HepG2 (cell line): ENCODE results near the gene TMEM116. TPM values are rescaled to one million over a fixed set of nuclear protein-coding genes. Genes with fewer than 3 reads are reported as not detected.

Source experiments
- HMG20A ChIP-seq: IDR thresholded peaks from 2 replicates; pipeline ENCODE4 v1.6.1; 2016; ENCODE audit warnings: borderline replicate concordance
- IKZF4 ChIP-seq: sonication (generic); formaldehyde crosslinking; IDR thresholded peaks from 2 replicates; pipeline ENCODE4 v1.5.1; 2020; ENCODE audit warnings: borderline replicate concordance, mild to moderate bottlenecking, low read depth, missing genetic modification reagents; ENCODE audit errors: not compliant biosample characterization
- JUND ChIP-seq: sonication (generic); formaldehyde crosslinking; IDR thresholded peaks from 2 replicates; pipeline ENCODE4 v1.8.0; 2022; ENCODE audit warnings: mild to moderate bottlenecking, missing genetic modification reagents
- MEIS1 ChIP-seq: sonication (generic); formaldehyde crosslinking; IDR thresholded peaks from 2 replicates; pipeline ENCODE4 v1.9.0; 2021; ENCODE audit warnings: mild to moderate bottlenecking, missing genetic modification reagents, moderate library complexity, borderline replicate concordance
- MIER2 ChIP-seq: IDR thresholded peaks from 2 replicates; pipeline ENCODE4 v1.6.1; 2016; ENCODE audit warnings: missing biosample characterization, missing genetic modification reagents
- SP4 ChIP-seq: sonication (generic); formaldehyde crosslinking; IDR thresholded peaks from 2 replicates; pipeline ENCODE4 v1.8.1; 2023; ENCODE audit warnings: mild to moderate bottlenecking, missing genetic modification reagents
- SYNCRIP ChIP-seq: fragments of 200-400 bp; formaldehyde crosslinking; IDR thresholded peaks from 2 replicates; pipeline ENCODE4 v1.6.1; 2018; ENCODE audit warnings: mild to moderate bottlenecking, low read depth, low read length; ENCODE audit not compliant: insufficient read depth
- YEATS2 ChIP-seq: sonication (generic); formaldehyde crosslinking; IDR thresholded peaks from 2 replicates; pipeline ENCODE4 v1.4.0; 2020; ENCODE audit warnings: missing genetic modification reagents, borderline replicate concordance
- ZBTB42 ChIP-seq: sonication (generic); formaldehyde crosslinking; IDR thresholded peaks from 2 replicates; pipeline ENCODE4 v1.5.0; 2020; ENCODE audit warnings: mild to moderate bottlenecking, missing genetic modification reagents
- ZNF367 ChIP-seq: sonication (generic); formaldehyde crosslinking; IDR thresholded peaks from 2 replicates; pipeline ENCODE4 v1.4.0; 2020; ENCODE audit warnings: missing genetic modification reagents, borderline replicate concordance
- ZNF460 ChIP-seq: sonication (generic); formaldehyde crosslinking; IDR thresholded peaks from 2 replicates; pipeline ENCODE4 v1.5.1; 2020; ENCODE audit warnings: missing genetic modification reagents, mild to moderate bottlenecking, borderline replicate concordance
- ZNF562 ChIP-seq: sonication (generic); formaldehyde crosslinking; IDR thresholded peaks from 2 replicates; pipeline ENCODE4 v1.8.0; 2022; ENCODE audit warnings: missing genetic modification reagents, borderline replicate concordance
- ZNF629 ChIP-seq: sonication (generic); formaldehyde crosslinking; conservative IDR thresholded peaks from 2 replicates; pipeline ENCODE4 v1.5.0; 2020; ENCODE audit warnings: missing genetic modification reagents
- ZNF776 ChIP-seq: sonication (generic); formaldehyde crosslinking; IDR thresholded peaks from 2 replicates; pipeline ENCODE4 v1.4.0; 2020; ENCODE audit warnings: mild to moderate bottlenecking, missing genetic modification reagents
- polyA plus RNA-seq, 8 experiments: library from polyadenylated mRNA; depleted of rRNA in 3 of 8; stranded (reverse) in 7 of 8; unstranded in 1 of 8; fragments of >200 nt; fragmentation: Illumina TruSeq in 4 of 8; extraction: Trizol in 4 of 8; gene quantifications; 2 replicates each; pipeline versions ENCODE4 v1.2.1 to v1.2.3, GENCODE V29; 2011 to 2016; ENCODE audit warnings: low read depth in 4 of 8, missing spikeins in 1 of 8, mixed read lengths in 1 of 8; ENCODE audit not compliant: insufficient read depth in 1 of 8
- total RNA-seq, 5 experiments: library from RNA; depleted of rRNA; stranded (reverse); fragments of >200 nt; fragmentation: Illumina TruSeq; extraction: Trizol; gene quantifications; 2 replicates each; pipeline ENCODE4 v1.2.3, GENCODE V29; 2016; ENCODE audit warnings: low read depth in 1 of 5
- TF ChIP-seq, protein P1 (sequence below): IDR thresholded peaks from 2 replicates; pipeline ENCODE4 v1.6.1; 2016; ENCODE audit warnings: low read depth
- TF ChIP-seq, protein P2 (sequence below): sonication (generic); formaldehyde crosslinking; IDR thresholded peaks from 2 replicates; pipeline ENCODE4 v1.5.0; 2020; ENCODE audit warnings: missing genetic modification reagents
- TF ChIP-seq, protein P3 (sequence below): sonication (generic); formaldehyde crosslinking; IDR thresholded peaks from 2 replicates; pipeline ENCODE4 v1.4.0; 2020; ENCODE audit warnings: missing genetic modification reagents
- TF ChIP-seq, protein P4 (sequence below): sonication (generic); formaldehyde crosslinking; IDR thresholded peaks from 2 replicates; pipeline ENCODE4 v1.5.1; 2020; ENCODE audit warnings: mild to moderate bottlenecking, missing genetic modification reagents
- TF ChIP-seq, protein P5 (sequence below): sonication (generic); formaldehyde crosslinking; IDR thresholded peaks from 2 replicates; pipeline ENCODE4 v1.4.0; 2020; ENCODE audit warnings: missing genetic modification reagents

TMEM116 gene
- total and polyA plus RNA-seq, 2 of the 13 experiments (the other 11 are each of a cell fraction or from before 2014, with no cell fraction given) = 14.0 to 17.8 TPM

DNA sequence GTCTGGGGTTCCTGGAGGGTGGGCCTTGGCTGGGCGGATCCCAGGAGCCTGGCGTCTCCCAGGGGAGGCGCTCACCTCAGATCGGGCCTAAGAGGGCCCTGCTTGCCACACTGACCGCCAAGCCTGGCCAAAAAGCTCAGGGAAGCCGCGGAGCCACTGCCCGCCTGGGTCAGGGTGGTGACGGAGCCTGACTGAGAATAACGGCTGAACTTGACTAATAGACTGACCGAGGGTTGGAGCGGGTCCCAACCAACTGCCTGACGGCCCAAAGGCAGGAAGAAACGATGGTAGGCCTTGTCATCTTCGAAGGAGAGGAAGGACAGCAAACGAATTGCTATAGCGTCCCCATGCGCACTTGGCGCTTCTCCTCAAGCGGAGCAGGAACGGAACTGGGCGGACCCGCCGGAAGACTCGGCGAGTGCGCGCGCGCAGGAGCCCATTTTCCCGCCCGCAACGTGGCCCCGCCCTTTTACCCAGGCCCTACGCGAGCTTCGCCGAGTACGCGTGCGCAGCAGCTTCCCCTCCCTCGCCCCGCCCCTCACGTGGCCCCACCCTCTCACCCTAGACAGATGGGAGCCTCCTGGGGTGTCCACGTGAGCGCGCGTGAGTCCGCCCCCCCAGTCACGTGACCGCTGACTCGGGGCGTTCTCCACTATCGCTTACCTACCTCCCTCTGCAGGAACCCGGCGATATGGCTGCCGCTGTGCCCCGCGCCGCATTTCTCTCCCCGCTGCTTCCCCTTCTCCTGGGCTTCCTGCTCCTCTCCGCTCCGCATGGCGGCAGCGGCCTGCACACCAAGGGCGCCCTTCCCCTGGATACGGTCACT, at the start of gene TMEM116, which contains the start of gene ERP29 (continued):
- no peak; the same call in 1 of the 2 replicates for TF ChIP-seq ZNF629 (CRISPR knock-in tag)
- TF ChIP-seq HMG20A = 0 out of 2 replicates have a peak, but pooled peaks have one; percentile 15
- TF ChIP-seq JUND (CRISPR knock-in tag) = no peak
- no peak for TF ChIP-seq ZNF562
- TF ChIP-seq, protein P1, sequence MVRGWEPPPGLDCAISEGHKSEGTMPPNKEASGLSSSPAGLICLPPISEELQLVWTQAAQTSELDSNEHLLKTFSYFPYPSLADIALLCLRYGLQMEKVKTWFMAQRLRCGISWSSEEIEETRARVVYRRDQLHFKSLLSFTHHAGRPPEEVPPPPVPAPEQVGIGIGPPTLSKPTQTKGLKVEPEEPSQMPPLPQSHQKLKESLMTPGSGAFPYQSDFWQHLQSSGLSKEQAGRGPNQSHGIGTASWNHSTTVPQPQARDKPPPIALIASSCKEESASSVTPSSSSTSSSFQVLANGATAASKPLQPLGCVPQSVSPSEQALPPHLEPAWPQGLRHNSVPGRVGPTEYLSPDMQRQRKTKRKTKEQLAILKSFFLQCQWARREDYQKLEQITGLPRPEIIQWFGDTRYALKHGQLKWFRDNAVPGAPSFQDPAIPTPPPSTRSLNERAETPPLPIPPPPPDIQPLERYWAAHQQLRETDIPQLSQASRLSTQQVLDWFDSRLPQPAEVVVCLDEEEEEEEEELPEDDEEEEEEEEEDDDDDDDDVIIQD = no peak; the same call in 1 of the 2 replicates
- TF ChIP-seq, protein P2, sequence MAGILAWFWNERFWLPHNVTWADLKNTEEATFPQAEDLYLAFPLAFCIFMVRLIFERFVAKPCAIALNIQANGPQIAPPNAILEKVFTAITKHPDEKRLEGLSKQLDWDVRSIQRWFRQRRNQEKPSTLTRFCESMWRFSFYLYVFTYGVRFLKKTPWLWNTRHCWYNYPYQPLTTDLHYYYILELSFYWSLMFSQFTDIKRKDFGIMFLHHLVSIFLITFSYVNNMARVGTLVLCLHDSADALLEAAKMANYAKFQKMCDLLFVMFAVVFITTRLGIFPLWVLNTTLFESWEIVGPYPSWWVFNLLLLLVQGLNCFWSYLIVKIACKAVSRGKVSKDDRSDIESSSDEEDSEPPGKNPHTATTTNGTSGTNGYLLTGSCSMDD = peak; percentile 64
- no peak; the same call in 1 of the 2 replicates for TF ChIP-seq ZNF776
- peak; percentile 83 for TF ChIP-seq YEATS2 (CRISPR knock-in tag)
- TF ChIP-seq ZBTB42 (CRISPR knock-in tag) = no peak
- TF ChIP-seq, protein P3, sequence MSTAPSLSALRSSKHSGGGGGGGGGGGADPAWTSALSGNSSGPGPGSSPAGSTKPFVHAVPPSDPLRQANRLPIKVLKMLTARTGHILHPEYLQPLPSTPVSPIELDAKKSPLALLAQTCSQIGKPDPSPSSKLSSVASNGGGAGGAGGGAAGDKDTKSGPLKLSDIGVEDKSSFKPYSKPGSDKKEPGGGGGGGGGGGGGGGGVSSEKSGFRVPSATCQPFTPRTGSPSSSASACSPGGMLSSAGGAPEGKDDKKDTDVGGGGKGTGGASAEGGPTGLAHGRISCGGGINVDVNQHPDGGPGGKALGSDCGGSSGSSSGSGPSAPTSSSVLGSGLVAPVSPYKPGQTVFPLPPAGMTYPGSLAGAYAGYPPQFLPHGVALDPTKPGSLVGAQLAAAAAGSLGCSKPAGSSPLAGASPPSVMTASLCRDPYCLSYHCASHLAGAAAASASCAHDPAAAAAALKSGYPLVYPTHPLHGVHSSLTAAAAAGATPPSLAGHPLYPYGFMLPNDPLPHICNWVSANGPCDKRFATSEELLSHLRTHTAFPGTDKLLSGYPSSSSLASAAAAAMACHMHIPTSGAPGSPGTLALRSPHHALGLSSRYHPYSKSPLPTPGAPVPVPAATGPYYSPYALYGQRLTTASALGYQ (CRISPR knock-in tag) = no peak; the same call in 1 of the 2 replicates
- TF ChIP-seq SYNCRIP = no peak
- peak; percentile 20; the same call in 1 of the 2 replicates for TF ChIP-seq MIER2 (CRISPR knock-in tag)
- TF ChIP-seq, protein P4, sequence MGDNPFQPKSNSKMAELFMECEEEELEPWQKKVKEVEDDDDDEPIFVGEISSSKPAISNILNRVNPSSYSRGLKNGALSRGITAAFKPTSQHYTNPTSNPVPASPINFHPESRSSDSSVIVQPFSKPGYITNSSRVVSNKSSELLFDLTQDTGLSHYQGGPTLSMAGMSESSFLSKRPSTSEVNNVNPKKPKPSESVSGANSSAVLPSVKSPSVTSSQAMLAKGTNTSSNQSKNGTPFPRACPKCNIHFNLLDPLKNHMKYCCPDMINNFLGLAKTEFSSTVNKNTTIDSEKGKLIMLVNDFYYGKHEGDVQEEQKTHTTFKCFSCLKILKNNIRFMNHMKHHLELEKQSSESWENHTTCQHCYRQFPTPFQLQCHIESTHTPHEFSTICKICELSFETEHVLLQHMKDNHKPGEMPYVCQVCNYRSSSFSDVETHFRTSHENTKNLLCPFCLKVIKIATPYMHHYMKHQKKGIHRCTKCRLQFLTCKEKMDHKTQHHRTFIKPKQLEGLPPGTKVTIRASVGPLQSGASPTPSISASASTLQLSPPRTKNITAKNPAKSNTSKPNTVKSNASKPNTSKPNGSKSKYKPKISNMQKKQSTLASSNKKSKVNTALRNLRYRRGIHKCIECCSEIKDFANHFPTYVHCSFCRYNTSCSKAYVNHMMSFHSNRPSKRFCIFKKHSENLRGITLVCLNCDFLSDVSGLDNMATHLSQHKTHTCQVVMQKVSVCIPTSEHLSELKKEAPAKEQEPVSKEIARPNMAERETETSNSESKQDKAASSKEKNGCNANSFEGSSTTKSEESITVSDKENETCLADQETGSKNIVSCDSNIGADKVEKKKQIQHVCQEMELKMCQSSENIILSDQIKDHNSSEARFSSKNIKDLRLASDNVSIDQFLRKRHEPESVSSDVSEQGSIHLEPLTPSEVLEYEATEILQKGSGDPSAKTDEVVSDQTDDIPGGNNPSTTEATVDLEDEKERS = no peak; the same call in 1 of the 2 replicates
- TF ChIP-seq, protein P5, sequence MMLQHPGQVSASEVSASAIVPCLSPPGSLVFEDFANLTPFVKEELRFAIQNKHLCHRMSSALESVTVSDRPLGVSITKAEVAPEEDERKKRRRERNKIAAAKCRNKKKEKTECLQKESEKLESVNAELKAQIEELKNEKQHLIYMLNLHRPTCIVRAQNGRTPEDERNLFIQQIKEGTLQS (CRISPR knock-in tag) = no peak; the same call in 1 of the 2 replicates
- peak; percentile 74 for TF ChIP-seq IKZF4 (CRISPR knock-in tag)
- TF ChIP-seq SP4 (CRISPR knock-in tag) = peak; percentile 90
- TF ChIP-seq MEIS1 (CRISPR knock-in tag) = peak; percentile 71
- TF ChIP-seq ZNF460 = peak; percentile 45; the same call in 1 of the 2 replicates
- no peak for TF ChIP-seq ZNF367 (CRISPR knock-in tag)
